Right lung (tissue), 5 donors: Measurements from ENCODE around the gene PYGB. TPM values are rescaled to one million over a fixed set of nuclear protein-coding genes. Genes with fewer than 3 reads are reported as not detected.
"Not testable (repeated sequence)": the region's sequence is repeated elsewhere in the genome, so short reads cannot be mapped to it uniquely, and the experiment has no call there.

Source experiments
- DNase-seq, 2 donors: peaks; one replicate each; pipeline ENCODE4 v3.0.0-alpha.2; 2013
- polyA plus RNA-seq, 5 donors: library from polyadenylated mRNA; unstranded; fragments of 120-200 nt; gene quantifications; one replicate each; pipeline versions ENCODE4 v1.2.1 to v1.2.3, GENCODE V29; 2013; ENCODE audit warnings: inconsistent platforms in 1 of 5, low replicate concordance in 1 of 5; ENCODE audit not compliant: insufficient read length in 5 of 5, insufficient read depth in 1 of 5

Gene PYGB
- polyA plus RNA-seq, 5 donors: 33.7 to 55.9 (median 39.6) TPM

GRCh38 chr20:25327521-25328235 is 79.8 kb downstream of the PYGB start:
- DNase-seq: no peak

- DNase-seq: no peak
These were observed 81.1 kb downstream of the PYGB start for GRCh38 chr20:25328954-25329498.

GRCh38 chr20:25334972-25335371 is 87.1 kb downstream of the PYGB start:
- not testable (repeated sequence) for DNase-seq

- DNase-seq: no peak
These were observed 88.9 kb downstream of the PYGB start for GRCh38 chr20:25336561-25337422.

- DNase-seq: no peak
These were observed 90.5 kb downstream of the PYGB start for GRCh38 chr20:25338112-25339023.

GRCh38 chr20:25339608-25340007 is 91.7 kb downstream of the PYGB start:
- DNase-seq: peak; percentile 25 to 26

- no peak for DNase-seq
These were observed 92.5 kb downstream of the PYGB start for GRCh38 chr20:25340380-25340779.

- DNase-seq: no peak
These were observed 94.1 kb downstream of the PYGB start for GRCh38 chr20:25341716-25342680.

GRCh38 chr20:25344634-25345033 is 96.7 kb downstream of the PYGB start:
- no peak for DNase-seq

- DNase-seq: no peak
These were observed 97.8 kb downstream of the PYGB start for GRCh38 chr20:25345721-25346120.

- no peak for DNase-seq
These were observed 98.5 kb downstream of the PYGB start for GRCh38 chr20:25346349-25346748.

Other genes with a start within 250 kb of the PYGB start
- 10 to 100 TPM; 36.0 to 45.9 (median 39.1) TPM for gene ACSS1, start 189.9 kb upstream of the PYGB start, polyA plus RNA-seq
- not detected for gene VSX1, start 165.9 kb upstream of the PYGB start, polyA plus RNA-seq
- 10 to 100 TPM; 41.5 to 57.3 (median 43.3) TPM for gene ENTPD6, start 52.4 kb upstream of the PYGB start, polyA plus RNA-seq
- 10 to 100 TPM; 39.0 to 51.3 (median 42.7) TPM for gene ABHD12, start 142.8 kb downstream of the PYGB start, polyA plus RNA-seq
- 10 to 100 TPM; 12.6 to 25.5 (median 16.7) TPM for gene GINS1, start 159.6 kb downstream of the PYGB start, polyA plus RNA-seq